ENCODE data around the gene RABGAP1L.

Gene RABGAP1L

GRCh38 chr1:174913225-174913903 lies 754.0 kb downstream of the RABGAP1L start:
- no peaks in the 10 kb centered on the region for H3K36me3 Mint-ChIP-seq (ENCODE audit: low read depth)
- H3K4me3 Mint-ChIP-seq, result no peak overlapping the region
- no peak overlapping the region for H3K27ac Mint-ChIP-seq
- no peaks in the 10 kb centered on the region for H3K9me3 Mint-ChIP-seq
- H3K27me3 Mint-ChIP-seq (ENCODE audit: low read depth), result no peaks in the 10 kb centered on the region
- H3K4me1 Mint-ChIP-seq (ENCODE audit: low read depth), result peaks cover 23% of the 10 kb centered on the region

GRCh38 chr1:174914991-174915390 lies 755.7 kb downstream of the RABGAP1L start:
- Mint-ChIP-seq H3K36me3 (ENCODE audit: low read depth) (peaks cover 2% of the 10 kb centered on the region), H3K27ac (no peak overlapping the region), H3K4me1 (ENCODE audit: low read depth) (peaks cover 17% of the 10 kb centered on the region), H3K9me3 (peaks cover 2% of the 10 kb centered on the region), H3K4me3 (no peak overlapping the region), H3K27me3 (ENCODE audit: low read depth) (no peaks in the 10 kb centered on the region)

DNA sequence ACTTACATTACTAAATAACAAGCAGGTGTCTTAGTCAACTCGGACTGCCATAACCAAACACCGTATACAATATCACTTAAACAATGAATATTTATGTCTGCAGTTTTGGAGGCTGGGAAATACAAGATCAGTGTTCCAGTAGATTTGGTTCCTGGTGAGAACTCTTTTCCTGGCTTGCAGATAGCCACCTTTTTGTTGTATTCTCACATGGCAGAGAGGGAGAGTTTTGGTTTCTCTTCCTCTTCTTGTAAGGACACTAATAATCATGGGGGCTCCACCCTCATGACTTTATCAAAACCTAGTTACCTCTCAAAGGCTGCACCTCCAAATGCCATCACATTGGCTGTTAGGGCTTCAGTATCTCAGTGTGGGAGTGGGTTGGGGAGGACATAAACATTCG lies 757.5 kb downstream of the RABGAP1L start:
- Mint-ChIP-seq H3K27me3 (ENCODE audit: low read depth) (no peaks in the 10 kb centered on the region), H3K4me1 (ENCODE audit: low read depth) (peaks cover 10% of the 10 kb centered on the region), H3K9me3 (peaks cover 8% of the 10 kb centered on the region), H3K4me3 (no peak overlapping the region), H3K36me3 (ENCODE audit: low read depth) (peaks cover 6% of the 10 kb centered on the region), H3K27ac (no peak overlapping the region)

- Mint-ChIP-seq H3K27me3 (ENCODE audit: low read depth) (no peaks in the 10 kb centered on the region), H3K27ac (no peak overlapping the region), H3K36me3 (ENCODE audit: low read depth) (peaks cover 10% of the 10 kb centered on the region), H3K9me3 (peaks cover 8% of the 10 kb centered on the region), H3K4me1 (ENCODE audit: low read depth) (peaks cover 8% of the 10 kb centered on the region), H3K4me3 (no peak overlapping the region)
Observed at GRCh38 chr1:174920093-174920492, 760.8 kb downstream of the RABGAP1L start.

DNA sequence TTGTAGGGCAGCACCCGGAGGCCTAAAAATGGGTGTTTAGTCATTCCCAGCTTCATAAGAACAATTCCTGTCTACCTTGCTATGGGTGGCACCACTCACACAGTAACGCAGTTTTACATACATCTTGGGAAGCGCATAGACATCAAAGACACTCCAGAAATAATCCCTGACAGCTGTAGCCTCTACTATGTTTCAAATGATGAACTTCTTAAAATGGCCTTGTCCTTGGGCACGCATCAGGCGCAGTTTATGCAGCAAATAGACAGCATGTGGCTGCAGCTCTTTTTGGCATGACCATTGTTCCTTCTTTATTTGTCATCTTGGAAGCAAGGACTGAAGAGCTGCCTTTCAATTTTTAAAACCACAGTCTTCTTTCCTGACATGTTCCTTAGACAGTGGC lies 762.8 kb downstream of the RABGAP1L start:
- Mint-ChIP-seq H3K9me3 (peaks cover 14% of the 10 kb centered on the region), H3K4me3 (no peak overlapping the region), H3K27ac (no peak overlapping the region), H3K36me3 (ENCODE audit: low read depth) (peaks cover 10% of the 10 kb centered on the region), H3K4me1 (ENCODE audit: low read depth) (no peaks in the 10 kb centered on the region), H3K27me3 (ENCODE audit: low read depth) (no peaks in the 10 kb centered on the region)

DNA sequence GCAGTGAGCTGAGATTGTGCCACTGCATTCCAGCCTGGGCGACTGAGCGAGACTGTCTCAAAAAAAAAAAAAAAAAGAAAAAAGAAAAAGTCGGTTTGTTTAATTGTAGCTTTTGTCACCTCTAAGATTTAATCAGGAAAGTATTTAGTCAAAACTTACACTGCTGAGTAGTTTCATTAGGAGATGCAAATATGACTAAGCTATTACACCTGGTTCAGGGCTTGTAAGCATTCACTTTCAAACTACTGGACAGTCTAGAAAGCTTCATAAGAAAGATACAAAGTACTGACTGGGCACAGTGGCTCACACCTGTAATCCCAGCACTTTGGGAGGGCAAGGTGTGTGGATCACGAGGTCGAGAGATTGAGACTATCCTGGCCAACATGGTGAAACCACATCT lies 764.5 kb downstream of the RABGAP1L start:
- no peaks in the 10 kb centered on the region for H3K27me3 Mint-ChIP-seq (ENCODE audit: low read depth)
- H3K27ac Mint-ChIP-seq, result no peak overlapping the region
- H3K36me3 Mint-ChIP-seq (ENCODE audit: low read depth), result peaks cover 10% of the 10 kb centered on the region
- H3K4me1 Mint-ChIP-seq (ENCODE audit: low read depth), result no peaks in the 10 kb centered on the region
- no peak overlapping the region for H3K4me3 Mint-ChIP-seq
- H3K9me3 Mint-ChIP-seq, result peaks cover 14% of the 10 kb centered on the region

GRCh38 chr1:174928541-174928940 lies 769.2 kb downstream of the RABGAP1L start:
- Mint-ChIP-seq H3K27me3 (ENCODE audit: low read depth) (no peaks in the 10 kb centered on the region), H3K4me3 (no peak overlapping the region), H3K27ac (no peak overlapping the region), H3K4me1 (ENCODE audit: low read depth) (no peaks in the 10 kb centered on the region), H3K36me3 (ENCODE audit: low read depth) (peaks cover 4% of the 10 kb centered on the region), H3K9me3 (peaks cover 6% of the 10 kb centered on the region)

GRCh38 chr1:174931214-174931613 lies 771.9 kb downstream of the RABGAP1L start:
- Mint-ChIP-seq H3K27me3 (ENCODE audit: low read depth) (no peaks in the 10 kb centered on the region), H3K36me3 (ENCODE audit: low read depth) (no peaks in the 10 kb centered on the region), H3K9me3 (peaks cover under 1% of the 10 kb centered on the region), H3K4me3 (no peak overlapping the region), H3K27ac (no peak overlapping the region), H3K4me1 (ENCODE audit: low read depth) (no peaks in the 10 kb centered on the region)

DNA sequence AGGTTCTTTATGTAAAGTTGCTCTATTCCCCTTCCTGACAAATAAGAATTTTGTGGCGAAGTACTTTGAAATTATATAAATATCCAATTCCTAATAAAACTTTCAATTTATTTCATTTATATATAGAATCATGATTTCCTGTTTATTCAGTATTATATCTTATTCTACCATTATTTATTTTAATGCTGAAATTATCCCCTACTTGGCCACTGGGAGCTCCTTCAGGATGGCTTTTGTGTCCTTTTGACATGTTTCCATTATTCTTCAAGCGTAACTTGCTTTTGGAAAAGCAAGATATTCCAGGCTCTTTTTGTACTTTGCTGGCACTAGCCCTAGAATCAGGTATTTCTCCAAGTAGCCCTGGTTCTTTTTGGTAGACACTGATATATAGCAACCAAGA lies 773.3 kb downstream of the RABGAP1L start:
- Mint-ChIP-seq H3K4me1 (ENCODE audit: low read depth) (no peaks in the 10 kb centered on the region), H3K9me3 (no peaks in the 10 kb centered on the region), H3K4me3 (no peak overlapping the region), H3K27ac (no peak overlapping the region), H3K27me3 (ENCODE audit: low read depth) (no peaks in the 10 kb centered on the region), H3K36me3 (ENCODE audit: low read depth) (no peaks in the 10 kb centered on the region)

GRCh38 chr1:174935961-174936727 lies 776.8 kb downstream of the RABGAP1L start:
- Mint-ChIP-seq H3K27ac (no peak overlapping the region), H3K4me1 (ENCODE audit: low read depth) (peaks cover 7% of the 10 kb centered on the region), H3K9me3 (no peaks in the 10 kb centered on the region), H3K36me3 (ENCODE audit: low read depth) (no peaks in the 10 kb centered on the region), H3K27me3 (ENCODE audit: low read depth) (no peaks in the 10 kb centered on the region), H3K4me3 (no peak overlapping the region)

DNA sequence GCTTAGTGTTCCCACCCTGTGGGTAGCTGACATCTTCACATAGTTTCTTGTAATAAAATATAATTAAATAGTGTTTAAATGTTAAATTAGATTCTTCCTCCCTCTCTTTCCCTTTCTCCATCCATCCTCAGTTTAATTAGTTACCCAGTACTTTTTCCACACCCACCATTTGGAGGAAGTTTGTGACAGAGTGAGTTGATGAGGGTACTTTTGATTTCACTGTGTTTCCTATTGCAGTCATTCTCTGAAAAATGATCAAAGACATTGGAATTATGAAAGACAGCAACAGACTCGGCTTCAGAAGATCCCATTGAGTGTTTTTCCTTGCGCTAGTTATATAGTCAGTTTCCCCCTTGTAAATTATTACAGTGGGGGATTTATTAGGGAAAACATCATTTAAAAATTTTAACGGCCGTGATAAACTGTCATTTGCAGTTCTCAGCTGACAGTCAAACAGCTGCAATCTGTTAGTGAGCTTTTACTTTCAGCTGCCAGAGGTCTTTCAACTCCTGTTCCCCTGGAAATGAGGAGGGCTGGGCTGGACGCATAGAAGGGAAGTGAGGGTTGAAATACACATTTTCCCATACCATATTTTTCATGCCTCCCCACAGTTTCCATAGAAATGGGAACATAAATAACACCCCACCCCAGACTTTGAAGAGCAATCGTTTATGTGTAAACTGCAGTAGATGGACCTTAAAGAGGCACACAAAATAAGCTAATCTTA lies 779.1 kb downstream of the RABGAP1L start:
- Mint-ChIP-seq H3K27me3 (ENCODE audit: low read depth) (no peaks in the 10 kb centered on the region), H3K4me3 (peak overlapping the region; percentile 55), H3K27ac (no peak overlapping the region), H3K36me3 (ENCODE audit: low read depth) (no peaks in the 10 kb centered on the region), H3K4me1 (ENCODE audit: low read depth) (peaks cover 12% of the 10 kb centered on the region), H3K9me3 (no peaks in the 10 kb centered on the region)

- Mint-ChIP-seq H3K36me3 (ENCODE audit: low read depth) (no peaks in the 10 kb centered on the region), H3K27ac (no peak overlapping the region), H3K4me1 (ENCODE audit: low read depth) (peaks cover 12% of the 10 kb centered on the region), H3K27me3 (ENCODE audit: low read depth) (no peaks in the 10 kb centered on the region), H3K9me3 (no peaks in the 10 kb centered on the region), H3K4me3 (no peak overlapping the region)
Observed at GRCh38 chr1:174939775-174940545, 780.6 kb downstream of the RABGAP1L start.

GRCh38 chr1:174940646-174941175 lies 781.4 kb downstream of the RABGAP1L start:
- Mint-ChIP-seq H3K4me1 (ENCODE audit: low read depth) (peaks cover 12% of the 10 kb centered on the region), H3K27ac (no peak overlapping the region), H3K36me3 (ENCODE audit: low read depth) (no peaks in the 10 kb centered on the region), H3K4me3 (no peak overlapping the region), H3K27me3 (ENCODE audit: low read depth) (no peaks in the 10 kb centered on the region), H3K9me3 (no peaks in the 10 kb centered on the region)

Measured in T-helper 1 cell treated with Interleukin-12 subunit alpha and Interleukin-12 subunit beta and Interleukin-4 antibody, amounts not matched to agents 30 μg/mL and 1 μg/mL, for 36 hours (primary cell).